ENCODE measurements around the gene FANCL.
"Not testable (repeated sequence)": the region's sequence is repeated elsewhere in the genome, so short reads cannot be mapped to it uniquely, and the experiment has no call there.

Gene FANCL

DNA sequence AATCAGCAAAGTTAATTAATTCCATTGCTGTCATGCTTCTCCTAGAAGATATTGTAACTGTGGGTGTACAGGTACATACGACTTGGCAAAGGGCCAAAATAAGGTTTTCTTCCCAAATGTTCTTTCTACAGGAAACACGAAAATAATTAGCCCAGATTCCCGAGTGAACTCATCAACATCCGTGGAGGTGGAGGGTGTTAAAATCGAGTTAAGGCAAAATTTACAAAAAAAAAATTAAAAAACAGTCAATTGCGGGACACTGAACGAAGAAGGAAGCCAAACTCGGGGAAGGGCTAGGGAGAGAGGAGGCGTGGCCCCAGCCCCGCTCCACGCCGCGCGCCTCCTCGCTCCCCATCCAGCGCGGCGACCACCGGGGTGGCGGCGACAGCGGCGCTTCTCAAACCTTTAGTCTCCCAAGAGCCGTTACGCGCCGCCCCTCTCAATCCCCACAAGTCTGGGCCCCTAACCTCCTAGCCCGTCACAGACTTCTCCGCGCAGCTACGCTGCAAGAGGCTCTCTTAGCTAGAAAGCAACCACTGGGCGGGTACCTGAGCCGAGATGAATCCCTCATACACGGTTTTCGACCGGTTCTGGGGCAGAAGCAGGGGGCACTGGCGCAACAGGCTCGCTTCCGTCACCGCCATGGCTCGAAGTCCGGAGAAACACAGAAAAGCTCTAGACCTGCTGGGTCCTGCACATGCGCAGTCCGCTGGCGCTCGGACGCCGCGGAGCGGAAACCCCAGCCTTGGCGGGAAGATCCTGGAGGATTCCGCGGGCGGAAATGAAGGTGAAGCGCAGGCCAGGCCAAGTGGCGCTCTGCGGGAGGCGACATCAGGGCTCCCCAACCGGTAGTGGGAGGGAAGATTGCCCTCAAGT lies at the start of gene FANCL:
Gene FANCL, minus strand, starts transcription at position 656 of the 876 bp plus-strand sequence. Its CDS starts 12 bp downstream, at position 644.
- peak; percentile 78 to 83 for ATAC-seq

DNA sequence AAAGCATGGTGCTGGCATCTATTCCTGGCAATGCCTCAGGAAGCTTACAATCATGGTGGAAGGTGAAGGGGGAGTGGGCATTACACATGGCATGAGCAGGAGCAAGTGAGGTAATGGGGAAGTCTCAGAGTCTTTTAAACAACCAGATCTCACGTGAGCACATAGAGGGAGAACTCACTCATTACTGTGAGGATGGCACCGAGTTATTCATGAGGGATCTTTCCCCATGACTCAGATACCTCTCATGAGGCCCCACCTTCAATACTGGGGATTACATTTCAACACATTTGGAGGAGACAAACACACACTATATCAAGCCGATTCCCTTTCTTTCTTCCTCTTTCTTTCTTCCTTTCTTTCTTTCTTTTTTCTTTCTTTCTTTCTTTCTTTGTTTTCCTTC lies 47.9 kb upstream of the FANCL start:
- ATAC-seq, result no peak

DNA sequence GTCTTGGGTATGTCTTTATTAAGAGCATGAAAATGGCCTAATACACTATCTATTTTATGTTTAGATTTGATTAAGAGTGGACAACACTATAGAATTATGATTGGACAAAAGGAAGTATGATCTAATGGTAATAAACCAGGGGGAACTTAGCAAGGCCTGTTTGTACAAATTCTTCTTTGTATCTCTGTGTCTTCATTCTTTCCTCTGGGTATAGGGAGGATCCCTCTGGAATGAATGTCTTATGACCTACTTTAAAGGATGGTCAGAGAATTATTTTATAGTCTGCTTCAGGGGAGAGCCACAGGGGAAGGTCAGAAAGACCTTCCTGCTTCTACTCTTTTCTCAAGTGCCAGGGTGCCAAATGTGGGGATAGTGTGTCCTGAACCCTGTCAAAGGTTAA lies 42.8 kb upstream of the FANCL start:
- no peak for ATAC-seq

DNA sequence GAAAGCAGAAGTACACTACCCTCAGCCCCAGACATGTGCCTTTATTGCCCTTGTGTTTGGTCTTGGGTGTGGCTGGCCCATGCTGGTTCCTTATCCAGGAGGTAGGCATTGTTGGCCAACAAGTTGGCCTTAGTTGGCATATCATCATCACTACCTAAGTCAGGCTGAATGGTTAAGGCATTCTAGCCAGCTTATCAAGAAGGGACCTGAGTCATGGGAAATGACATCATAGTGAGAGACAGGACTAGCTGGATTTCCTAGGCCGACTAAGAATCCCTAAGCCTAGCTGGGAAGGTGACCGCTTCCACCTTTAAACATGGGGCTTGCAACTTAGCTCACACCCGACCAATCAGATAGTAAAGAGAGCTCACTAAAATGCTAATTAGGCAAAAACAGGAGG lies 34.0 kb upstream of the FANCL start:
- not testable (repeated sequence) for ATAC-seq

DNA sequence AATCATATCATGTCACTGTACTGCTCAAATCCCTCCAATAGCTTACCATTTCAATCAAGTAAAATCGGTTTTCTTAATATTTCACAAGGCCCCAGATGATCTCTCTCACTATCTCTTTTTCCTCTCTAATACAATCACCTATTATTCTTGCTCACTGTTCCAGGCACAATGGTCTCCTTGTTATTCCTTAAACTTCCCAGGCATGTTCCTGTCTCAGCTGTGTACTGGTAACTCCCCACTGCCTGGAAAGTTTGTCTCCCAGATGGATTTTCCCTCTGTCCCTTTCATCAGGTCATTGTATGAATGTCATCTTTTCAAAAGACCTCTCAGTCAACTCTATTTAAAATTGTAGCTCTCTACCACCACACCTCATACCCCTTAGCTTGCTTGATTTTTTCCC lies 30.7 kb upstream of the FANCL start:
- ATAC-seq, result no peak

DNA sequence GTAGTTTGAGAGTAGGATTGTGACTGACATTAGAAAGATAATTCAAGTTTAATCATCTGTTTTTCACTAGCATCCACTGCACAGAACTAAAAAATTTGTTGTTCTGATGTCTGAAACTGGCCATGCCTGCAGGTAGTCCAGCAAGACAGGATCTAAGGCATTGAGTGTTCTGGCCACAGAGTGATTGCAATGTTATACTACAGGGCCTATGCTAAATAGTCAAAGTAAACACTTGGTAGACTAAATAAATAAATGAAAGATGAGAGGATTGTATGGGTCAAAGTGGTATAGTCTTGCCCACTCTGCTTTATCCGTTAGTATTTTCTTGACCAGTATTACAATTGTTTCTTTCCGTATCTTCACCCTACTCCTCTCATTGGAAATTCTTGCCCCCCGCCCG lies 27.6 kb upstream of the FANCL start:
- ATAC-seq, result no peak

DNA sequence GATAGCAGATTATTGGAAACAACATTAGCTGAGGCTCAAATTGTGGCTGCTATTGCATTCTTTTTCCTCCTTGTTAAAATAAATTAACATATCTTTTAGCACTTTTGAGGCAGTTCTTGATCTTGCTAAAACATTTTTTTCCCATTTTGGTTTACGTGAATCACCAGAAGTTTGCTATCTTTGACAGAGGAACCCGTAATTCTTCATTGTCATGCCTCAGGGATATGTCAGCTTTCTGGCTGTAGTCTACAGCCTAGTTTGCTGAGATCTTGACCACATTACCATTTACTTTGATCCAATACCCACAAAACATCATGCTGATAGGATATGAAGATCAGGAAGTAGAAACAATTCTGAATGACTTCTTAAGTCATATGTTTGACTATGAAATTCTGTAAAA lies 25.1 kb upstream of the FANCL start:
- ATAC-seq, result no peak

DNA sequence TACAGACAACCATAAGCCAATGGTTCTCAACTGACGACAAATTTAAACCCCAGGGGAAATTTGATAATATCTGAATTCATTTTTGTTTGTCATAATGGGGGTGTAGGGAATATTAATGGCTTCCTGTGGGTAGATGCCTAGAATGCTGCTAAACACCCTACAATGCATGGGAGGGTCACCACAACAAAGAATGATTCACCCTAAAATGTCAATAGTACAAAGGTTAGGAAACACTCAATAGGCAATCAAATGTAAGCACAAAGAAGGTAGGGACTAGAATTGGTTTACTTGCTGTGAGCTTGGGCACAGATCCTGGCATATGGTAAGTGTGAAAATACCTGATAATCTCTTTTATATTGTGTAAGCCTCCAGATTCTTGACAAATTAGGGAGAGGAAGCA lies 20.1 kb upstream of the FANCL start:
- ATAC-seq, result no peak

DNA sequence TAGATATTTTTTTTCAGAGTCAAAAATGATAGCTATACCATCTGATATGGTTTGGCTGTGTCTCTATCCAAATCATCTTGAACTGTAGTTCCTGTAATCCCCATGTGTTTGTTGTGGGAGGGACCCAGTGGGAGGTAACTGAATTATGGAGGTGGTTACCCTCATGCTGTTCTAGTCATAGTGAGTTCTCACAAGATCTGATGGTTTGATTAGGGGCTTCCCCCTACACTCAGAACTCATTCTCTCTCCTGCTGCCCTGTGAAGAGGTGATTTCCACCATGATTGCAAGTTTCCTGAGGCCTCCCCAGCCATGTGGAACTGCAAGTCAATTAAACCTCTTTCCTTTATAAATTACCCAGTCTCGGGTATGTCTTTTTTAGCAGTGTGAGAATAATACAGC lies 17.3 kb upstream of the FANCL start:
- peak; percentile 90 to 91 for ATAC-seq

DNA sequence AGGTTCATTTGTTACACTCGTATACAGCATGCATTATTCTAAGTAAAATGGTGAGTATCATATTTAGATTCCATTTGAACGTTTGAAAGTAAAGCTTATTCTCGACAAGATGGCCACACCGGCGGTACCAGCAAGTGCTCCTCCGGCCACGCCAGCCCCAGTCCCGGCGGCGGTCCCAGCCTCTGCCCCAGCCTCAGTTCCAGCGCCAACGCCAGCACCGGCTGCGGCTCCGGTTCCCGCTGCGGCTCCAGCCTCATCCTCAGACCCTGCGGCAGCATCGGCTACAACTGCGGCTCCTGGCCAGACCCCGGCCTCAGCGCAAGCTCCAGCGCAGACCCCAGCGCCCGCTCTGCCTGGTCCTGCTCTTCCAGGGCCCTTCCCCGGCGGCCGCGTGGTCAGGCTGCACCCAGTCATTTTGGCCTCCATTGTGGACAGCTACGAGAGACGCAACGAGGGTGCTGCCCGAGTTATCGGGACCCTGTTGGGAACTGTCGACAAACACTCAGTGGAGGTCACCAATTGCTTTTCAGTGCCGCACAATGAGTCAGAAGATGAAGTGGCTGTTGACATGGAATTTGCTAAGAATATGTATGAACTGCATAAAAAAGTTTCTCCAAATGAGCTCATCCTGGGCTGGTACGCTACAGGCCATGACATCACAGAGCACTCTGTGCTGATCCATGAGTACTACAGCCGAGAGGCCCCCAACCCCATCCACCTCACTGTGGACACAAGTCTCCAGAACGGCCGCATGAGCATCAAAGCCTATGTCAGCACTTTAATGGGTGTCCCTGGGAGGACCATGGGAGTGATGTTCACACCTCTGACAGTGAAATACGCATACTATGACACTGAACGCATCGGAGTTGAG lies 10.4 kb upstream of the FANCL start:
- not testable (repeated sequence) for ATAC-seq

DNA sequence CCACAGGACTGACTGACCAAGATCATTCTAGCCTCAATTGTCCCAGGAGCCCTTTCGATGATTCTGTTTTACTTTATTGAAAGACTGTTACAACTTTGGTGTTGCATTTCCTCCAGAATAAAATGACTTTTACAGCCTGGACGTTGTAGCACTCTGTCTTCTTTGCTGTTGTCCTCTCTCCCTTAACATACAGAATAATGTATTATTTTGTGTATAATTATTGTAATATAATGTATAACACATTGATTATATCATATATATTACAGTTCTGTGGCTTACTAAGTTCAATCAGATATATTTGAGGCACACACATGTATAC lies 380 bp upstream of the FANCL start:
- ATAC-seq, result no peak

DNA sequence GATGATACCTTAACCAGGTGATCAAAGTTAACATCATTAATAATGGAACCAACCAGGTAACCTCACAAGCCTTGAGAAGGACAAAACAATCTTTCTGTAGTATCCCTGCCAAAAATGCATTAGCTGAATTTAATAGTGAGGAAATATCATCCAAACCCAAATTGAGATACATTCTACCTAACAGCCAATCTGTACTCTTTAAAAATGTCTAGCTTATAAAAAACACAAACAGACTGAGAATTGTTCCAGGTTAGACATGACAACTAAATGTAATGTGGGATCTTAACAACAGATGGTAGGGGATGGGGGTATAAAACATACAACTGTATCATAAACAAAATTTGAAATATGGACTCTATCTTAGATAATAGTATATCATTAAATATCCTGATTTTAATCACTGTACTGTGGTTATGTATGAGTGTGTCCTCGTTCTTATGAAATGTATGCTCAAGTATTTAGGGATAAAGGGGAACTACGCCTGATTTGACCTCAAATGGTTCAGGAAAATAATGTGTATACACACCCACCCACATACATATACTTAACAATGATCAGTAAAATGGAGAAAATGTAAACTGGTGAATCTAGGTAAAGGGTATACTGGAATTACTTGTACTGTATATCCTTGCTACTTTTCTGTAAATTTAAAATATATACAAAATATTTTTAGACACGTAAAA lies 1.7 kb downstream of the FANCL start:
- no peak for ATAC-seq

DNA sequence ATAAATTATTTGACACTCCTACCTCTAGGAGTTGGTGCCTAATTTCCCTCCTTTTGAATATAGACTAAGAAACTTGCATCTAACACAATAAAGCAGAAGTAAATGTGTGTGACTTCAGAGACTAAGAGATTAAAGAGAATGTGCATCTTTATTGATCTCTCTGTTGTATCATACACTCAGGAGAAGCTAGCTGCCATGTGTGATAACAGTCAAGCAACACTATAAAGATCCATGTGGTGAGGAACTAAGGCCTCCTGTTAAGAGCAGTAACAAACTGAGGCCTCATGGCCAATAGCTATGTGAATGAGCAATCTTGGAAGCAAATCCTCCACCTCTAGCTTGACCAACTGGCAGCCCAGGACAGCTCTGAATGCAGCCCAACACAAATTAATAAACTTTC lies 3.4 kb downstream of the FANCL start:
- no peak for ATAC-seq

DNA sequence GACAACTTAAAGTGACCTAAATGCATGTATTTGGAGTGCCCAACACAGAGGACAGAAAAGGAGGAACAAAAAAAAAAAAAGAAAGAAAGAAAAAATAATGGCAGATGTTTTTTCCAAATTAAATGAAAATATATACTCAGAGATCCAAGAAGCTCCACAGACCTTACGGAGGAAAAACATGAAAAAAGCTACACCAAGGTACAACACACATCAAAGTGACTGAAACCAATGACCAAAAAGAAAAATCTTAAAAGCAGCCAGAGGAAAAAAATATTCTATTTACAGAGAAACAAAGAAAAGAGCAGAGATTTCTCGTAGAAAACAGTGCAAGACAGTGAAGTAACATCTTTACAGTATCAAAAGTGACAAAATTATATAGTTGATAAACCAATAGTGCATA lies 5.1 kb downstream of the FANCL start:
- ATAC-seq, result no peak

DNA sequence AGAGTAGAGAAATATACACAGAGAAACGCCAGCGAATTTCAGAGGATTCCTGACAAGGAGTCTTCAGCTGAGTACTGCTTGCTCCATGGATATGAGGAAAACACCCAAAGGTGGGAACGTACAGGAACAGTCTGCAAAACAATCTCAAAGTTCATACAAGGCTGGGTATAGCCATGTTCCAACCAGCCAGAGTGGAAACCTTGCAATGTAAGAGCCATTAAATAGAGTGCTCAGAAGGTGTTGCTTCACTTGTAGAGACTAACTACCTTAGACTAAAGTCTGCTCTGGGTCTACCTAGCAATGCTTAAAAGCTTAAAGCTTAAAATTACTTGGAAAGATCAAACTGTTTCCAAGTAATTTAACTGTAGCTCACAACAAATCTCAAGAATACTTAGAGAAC lies 6.0 kb downstream of the FANCL start:
- ATAC-seq, result no peak

DNA sequence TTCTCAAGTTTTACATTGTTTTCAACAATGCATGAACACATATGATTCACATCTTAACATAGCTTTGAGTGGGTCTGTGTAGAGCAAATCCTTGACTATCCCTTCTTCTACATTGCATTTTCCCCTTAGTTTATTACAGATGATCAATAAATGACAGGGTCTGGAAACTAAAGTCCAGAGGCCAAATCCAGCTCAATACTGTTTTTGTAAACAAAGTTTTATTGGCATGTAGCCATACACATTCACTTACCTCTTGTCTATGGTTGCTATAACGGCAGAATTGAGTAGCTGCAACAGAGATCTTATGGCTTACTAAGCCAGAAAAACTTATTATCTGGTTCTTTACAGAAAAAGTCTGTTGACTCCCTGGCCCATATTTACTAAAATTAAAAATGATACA lies 12.8 kb downstream of the FANCL start:
- no peak for ATAC-seq

DNA sequence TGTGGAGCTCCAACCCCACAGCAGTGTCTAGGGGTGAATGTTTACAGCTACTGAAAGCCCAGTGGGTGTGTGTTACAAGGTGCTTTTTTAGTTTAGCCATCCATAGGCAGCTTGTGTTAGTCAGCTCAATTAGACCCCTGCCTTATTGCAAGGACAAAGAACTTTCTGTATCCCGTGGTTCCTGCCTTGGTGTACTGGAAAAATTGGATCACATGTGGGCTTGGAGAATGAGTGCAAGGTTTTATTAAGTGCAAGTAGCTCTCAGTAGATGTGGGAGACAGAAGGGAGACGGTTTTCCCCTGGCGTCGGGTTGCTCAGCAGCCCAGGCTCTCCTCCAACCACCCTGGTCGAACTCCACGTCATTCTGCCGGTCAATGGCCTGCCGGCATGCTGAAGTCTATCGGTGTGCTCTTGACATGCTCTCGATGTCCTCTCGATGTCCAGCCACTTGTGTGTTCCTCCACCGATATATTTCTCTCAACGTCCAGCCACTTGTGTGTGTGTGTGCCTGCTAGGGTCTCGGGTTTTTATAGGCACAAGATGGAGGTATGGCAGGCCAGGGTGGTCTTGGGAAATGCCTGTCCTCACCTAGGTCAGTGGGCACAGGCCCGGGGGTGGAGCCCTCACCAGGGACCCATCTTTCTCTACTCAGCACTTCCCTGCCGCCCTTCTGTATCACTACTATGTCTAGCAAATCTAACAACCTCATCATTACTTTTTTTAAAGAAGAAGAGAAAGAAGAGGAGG lies 13.8 kb downstream of the FANCL start:
- no peak for ATAC-seq

DNA sequence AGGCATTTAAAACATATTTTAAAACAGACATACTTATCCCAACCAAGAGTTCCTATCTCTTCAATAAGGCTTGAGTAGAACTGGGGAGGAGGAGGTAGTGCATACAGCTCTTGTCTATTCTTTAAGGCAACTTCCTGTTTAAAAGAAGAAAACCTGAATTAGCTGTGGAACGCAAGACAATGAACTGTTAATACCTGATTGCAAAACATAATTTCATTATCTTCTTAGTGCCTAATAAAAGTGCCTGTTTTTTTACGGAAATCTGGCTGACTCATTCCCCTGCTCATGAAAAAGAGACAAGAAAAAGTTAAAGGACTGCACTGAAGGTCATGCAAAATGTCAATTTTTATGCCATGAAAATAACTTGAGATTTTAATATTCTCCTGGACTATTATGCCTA lies 19.2 kb downstream of the FANCL start:
- ATAC-seq, result no peak

DNA sequence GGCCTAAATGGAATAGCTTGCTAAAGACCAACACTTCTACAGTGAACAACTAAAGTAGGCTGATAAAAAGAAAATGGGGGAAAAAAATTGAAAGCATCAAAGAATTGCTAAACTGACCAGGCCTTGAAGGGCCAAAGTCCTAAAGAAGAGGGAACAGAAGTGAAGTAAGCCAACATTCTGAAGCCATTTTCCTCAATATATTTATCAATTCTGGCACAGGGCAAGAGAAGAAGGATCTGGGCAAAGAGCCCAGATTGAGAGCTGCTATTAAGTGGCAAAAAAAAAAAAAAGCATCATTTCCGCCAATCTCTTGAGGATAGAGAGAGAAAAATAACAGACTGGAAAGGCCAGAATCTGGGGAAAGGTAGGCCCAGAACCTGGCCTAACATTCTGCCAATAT lies 25.7 kb downstream of the FANCL start:
- ATAC-seq, result no peak

DNA sequence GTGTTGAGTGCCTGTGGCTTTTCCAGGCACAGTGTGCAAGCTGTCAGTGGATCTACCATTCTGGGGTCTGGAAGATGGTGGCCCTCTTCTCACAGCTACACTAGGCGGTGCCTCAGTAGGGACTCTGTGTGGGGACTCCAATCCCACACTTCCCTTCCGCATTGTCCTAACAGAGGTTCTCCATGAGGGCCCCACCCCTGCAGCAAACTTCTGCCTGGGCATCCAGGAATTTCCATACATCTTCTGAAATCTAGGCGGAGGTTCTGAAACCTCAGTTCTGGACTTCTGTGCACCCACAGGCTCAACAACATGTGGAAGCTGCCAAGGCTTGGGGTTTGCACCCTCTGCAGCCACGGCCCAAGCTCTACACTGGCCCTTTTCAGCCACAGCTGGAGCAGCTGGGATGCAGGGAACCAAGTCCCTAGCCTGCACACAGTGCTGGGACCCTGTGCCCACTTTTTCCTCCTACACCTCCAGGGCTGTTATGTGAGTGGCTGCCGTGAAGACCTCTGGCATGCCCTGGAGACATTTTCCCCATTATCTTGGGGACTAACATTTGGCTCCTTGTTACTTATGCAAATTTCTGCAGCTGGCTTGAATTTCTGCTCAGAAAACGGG lies 30.1 kb downstream of the FANCL start:
- not testable (repeated sequence) for ATAC-seq

DNA sequence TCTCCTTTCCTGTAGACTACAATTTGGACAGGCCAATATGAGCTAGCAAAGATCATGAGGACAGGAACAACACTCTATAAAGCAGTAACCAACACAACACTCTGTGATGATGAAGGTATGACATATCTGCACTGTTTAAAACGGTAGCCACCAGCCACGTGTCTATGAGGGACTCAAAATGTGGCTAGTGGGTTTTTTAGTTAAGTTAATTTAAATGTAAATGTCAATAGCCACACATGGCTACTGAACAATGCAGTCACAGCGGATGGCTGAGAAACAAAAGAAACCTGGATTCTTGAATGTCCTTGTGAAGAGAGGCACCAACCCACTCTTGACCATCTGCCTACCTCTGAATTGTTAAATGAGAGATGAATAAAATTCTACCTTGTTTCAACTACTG lies 33.9 kb downstream of the FANCL start:
- no peak for ATAC-seq

DNA sequence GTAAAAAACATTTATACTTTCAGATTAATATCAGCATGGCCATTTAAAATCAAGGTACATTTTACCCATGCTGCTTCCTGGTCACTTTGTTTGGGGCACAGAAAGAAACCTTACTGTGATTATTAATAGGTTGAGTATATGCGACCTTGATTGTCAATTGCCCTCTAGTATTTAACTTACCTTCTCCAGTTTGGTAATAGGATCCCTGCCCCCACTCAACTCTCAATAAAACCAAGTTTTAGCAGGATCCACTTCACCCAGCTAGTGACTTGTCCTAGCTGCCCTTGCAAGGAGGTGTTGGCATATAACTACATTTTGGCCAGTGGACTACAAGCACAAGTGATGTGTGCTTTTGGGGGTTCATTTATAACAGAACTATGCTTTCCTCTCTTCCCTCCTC lies 34.3 kb downstream of the FANCL start:
- no peak for ATAC-seq
